NT2/D1 (cell line): ENCODE results near the gene FBXO15.

Experiments
- DNase-seq: peaks from one replicate; pipeline ENCODE4 v3.0.0-alpha.2; 2011; ENCODE audit warnings: low read depth, low spot score
- H3K27me3 ChIP-seq: 2 replicates; pipeline ENCODE4 v1.6.0; 2011; ENCODE audit warnings: mild to moderate bottlenecking; ENCODE audit not compliant: insufficient read length, insufficient read depth
- H3K36me3 ChIP-seq: 2 replicates; pipeline ENCODE4 v1.6.1; 2011; ENCODE audit warnings: mild to moderate bottlenecking, low read length, mixed read lengths; ENCODE audit not compliant: insufficient read depth, insufficient read length
- H3K4me1 ChIP-seq: 2 replicates; pipeline ENCODE4 v1.5.1; 2011; ENCODE audit not compliant: insufficient read depth, insufficient read length
- H3K4me3 ChIP-seq: 2 replicates; pipeline ENCODE4 v1.5.1; 2011; ENCODE audit warnings: low read depth; ENCODE audit not compliant: insufficient read length
- H3K9ac ChIP-seq: 2 replicates; pipeline ENCODE4 v1.6.0; 2011; ENCODE audit warnings: low read depth; ENCODE audit not compliant: insufficient read length
- H3K9me3 ChIP-seq: 2 replicates; pipeline ENCODE4 v1.5.1; 2011; ENCODE audit warnings: mild to moderate bottlenecking, low read length; ENCODE audit not compliant: insufficient read depth
- SUZ12 ChIP-seq: IDR thresholded peaks from 2 replicates; pipeline ENCODE4 v1.6.1; 2011; ENCODE audit not compliant: insufficient read length, insufficient read depth; ENCODE audit errors: extremely low read depth
- YY1 ChIP-seq: IDR thresholded peaks from 2 replicates; pipeline ENCODE4 v1.6.1; 2011; ENCODE audit not compliant: insufficient read length, insufficient read depth
- ZNF274 ChIP-seq: IDR thresholded peaks from 2 replicates; pipeline ENCODE4 v1.6.1; 2011; ENCODE audit warnings: mild to moderate bottlenecking, low read depth, low read length

The FBXO15 gene

GRCh38 chr18:74172697-74173433 is 25.2 kb upstream of the FBXO15 start:
- no peak for DNase-seq
- Histone ChIP-seq H3K9ac (no peak overlapping the region), H3K36me3 (no peaks in the 10 kb centered on the region), H3K4me3 (no peak overlapping the region), H3K27me3 (peaks cover 2% of the 10 kb centered on the region), H3K9me3 (no peaks in the 10 kb centered on the region), H3K4me1 (no peaks in the 10 kb centered on the region)
- TF ChIP-seq YY1, result no peak
- no peak for TF ChIP-seq SUZ12
- no peak for TF ChIP-seq ZNF274

- H3K9me3 ChIP-seq, result no peaks in the 10 kb centered on the region
- H3K9ac ChIP-seq, result no peak overlapping the region
- no peak overlapping the region for H3K4me3 ChIP-seq
- no peaks in the 10 kb centered on the region for H3K36me3 ChIP-seq
- TF ChIP-seq ZNF274 (no peak), SUZ12 (no peak), YY1 (no peak)
- no peaks in the 10 kb centered on the region for H3K4me1 ChIP-seq
- peaks cover 2% of the 10 kb centered on the region for H3K27me3 ChIP-seq
- DNase-seq, result no peak
Measured at GRCh38 chr18:74171910-74172606, 24.4 kb upstream of the FBXO15 start.

- Histone ChIP-seq H3K4me3 (no peak overlapping the region), H3K9ac (no peak overlapping the region), H3K9me3 (peaks cover 9% of the 10 kb centered on the region; the same call in 1 of the 2 replicates), H3K27me3 (no peaks in the 10 kb centered on the region), H3K36me3 (peaks cover 10% of the 10 kb centered on the region), H3K4me1 (no peaks in the 10 kb centered on the region)
- TF ChIP-seq YY1, result no peak
- no peak for TF ChIP-seq ZNF274
- TF ChIP-seq SUZ12, result no peak
- no peak for DNase-seq
Measured at GRCh38 chr18:74166386-74166785, 18.8 kb upstream of the FBXO15 start.

DNA sequence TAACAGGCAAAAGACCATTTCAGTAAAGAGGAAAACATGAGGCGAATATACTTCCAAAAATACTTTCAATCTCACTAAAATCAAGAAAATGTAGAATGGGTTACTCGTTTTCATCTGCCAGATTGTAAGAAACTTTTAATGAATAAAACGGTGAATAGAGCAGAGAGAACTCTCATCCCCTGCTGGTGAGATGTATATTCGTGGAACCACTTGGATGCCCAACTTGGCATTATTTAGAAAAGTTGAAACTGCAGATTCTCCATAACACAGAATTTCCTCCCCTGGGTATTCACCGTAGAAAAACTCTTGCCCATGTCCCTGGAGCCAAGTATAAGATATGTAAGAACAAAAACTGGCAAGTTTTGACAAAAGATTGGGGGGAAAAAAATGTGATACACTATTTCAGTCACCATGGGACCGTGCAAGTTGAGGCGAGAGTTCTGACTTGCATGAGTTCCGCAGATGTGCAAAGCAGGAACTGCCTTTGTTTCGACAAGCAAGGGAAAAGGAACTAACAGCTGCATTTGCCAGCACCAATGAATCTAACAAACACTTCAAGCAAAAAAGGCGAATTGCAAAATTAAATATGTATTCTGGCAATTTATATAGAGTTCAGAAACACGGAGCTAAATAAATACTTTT is 15.5 kb upstream of the FBXO15 start:
- no peak for DNase-seq
- TF ChIP-seq YY1 (no peak), ZNF274 (no peak), SUZ12 (no peak)
- H3K36me3 ChIP-seq, result peaks cover 41% of the 10 kb centered on the region

DNA sequence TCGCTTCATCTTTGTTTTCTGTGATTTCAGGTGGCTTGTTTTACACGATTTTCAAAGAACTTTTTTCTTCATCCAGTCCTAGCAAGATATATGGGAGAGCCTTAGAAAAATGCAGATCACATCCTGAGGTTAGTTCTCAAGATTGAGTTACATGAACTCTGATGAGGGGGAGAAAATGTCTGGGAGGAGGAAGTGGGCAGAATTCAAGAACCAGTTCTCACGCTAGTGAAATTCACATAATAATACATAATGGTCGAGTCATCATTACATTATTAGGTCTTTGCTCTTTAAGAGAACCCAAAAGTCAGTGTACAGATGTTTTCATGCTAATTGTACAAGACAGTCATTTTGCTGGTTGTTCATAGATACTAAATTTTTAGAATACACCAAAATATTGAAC is 7.6 kb upstream of the FBXO15 start:
- TF ChIP-seq YY1, result no peak
- no peak for TF ChIP-seq ZNF274
- no peak for TF ChIP-seq SUZ12
- no peaks in the 10 kb centered on the region for H3K9me3 ChIP-seq
- no peak overlapping the region for H3K4me3 ChIP-seq
- H3K9ac ChIP-seq, result no peak overlapping the region
- no peaks in the 10 kb centered on the region for H3K27me3 ChIP-seq
- no peak for DNase-seq
- H3K36me3 ChIP-seq, result peaks cover 84% of the 10 kb centered on the region
- H3K4me1 ChIP-seq, result no peaks in the 10 kb centered on the region

More for the DNA sequence above, 15.5 kb upstream of the FBXO15 start:
- Histone ChIP-seq H3K9me3 (peaks cover 9% of the 10 kb centered on the region; the same call in 1 of the 2 replicates), H3K9ac (no peak overlapping the region), H3K4me1 (no peaks in the 10 kb centered on the region), H3K4me3 (no peak overlapping the region), H3K27me3 (no peaks in the 10 kb centered on the region)

DNA sequence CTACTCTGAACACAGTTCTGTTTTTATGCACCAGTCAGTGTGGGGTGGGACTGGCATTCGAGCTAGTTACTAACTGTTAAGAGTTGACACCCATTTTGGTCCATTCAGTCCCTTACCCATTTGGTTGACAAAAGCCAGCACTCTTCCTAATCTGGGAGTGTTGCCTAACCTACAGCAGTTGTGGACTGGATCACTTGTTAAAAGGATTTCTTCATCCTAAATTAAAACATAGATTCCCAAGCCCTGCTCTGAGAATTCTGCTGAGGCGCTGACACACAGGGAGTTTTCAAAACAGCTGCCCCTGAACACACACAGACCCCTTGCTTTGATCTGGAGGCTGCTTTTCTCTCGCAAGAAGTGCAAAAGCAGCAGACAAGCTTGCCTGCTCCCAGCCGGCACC is 7.1 kb upstream of the FBXO15 start:
- Histone ChIP-seq H3K9ac (no peak overlapping the region), H3K36me3 (peaks cover 84% of the 10 kb centered on the region), H3K27me3 (no peaks in the 10 kb centered on the region)

GRCh38 chr18:74153793-74154192 is 6.2 kb upstream of the FBXO15 start:
- Histone ChIP-seq H3K27me3 (no peaks in the 10 kb centered on the region), H3K4me3 (no peak overlapping the region), H3K9me3 (no peaks in the 10 kb centered on the region), H3K4me1 (no peaks in the 10 kb centered on the region), H3K36me3 (peaks cover 77% of the 10 kb centered on the region), H3K9ac (no peak overlapping the region)
- no peak for DNase-seq
- TF ChIP-seq SUZ12, result no peak

More for the DNA sequence above, 7.1 kb upstream of the FBXO15 start:
- Histone ChIP-seq H3K4me3 (no peak overlapping the region), H3K9me3 (no peaks in the 10 kb centered on the region), H3K4me1 (no peaks in the 10 kb centered on the region)
- TF ChIP-seq YY1, result no peak
- TF ChIP-seq ZNF274, result no peak
- TF ChIP-seq SUZ12, result no peak
- DNase-seq, result no peak
